ENCODE results near the gene TM7SF3.

- TF ChIP-seq CTCF (IDR thresholded peaks at IDR 0.05) (no peak), EP300 (IDR thresholded peaks at IDR 0.05) (no peak)
These were observed 52.4 kb downstream of the TM7SF3 start for GRCh38 chr12:26961803-26962202.

All from tibial nerve (tissue), 4 donors.